H1 (cell line): ENCODE measurements around the gene ACADSB. TPM values are rescaled to one million over a fixed set of nuclear protein-coding genes. Genes with fewer than 3 reads are reported as not detected.

ENCODE experiments used
- CTCF ChIA-PET: fragments of 300-600 bp; sonication (Branson Sonifier 250); formaldehyde crosslinking; loops from one replicate; lab custom pipeline; 2021; ENCODE audit not compliant: partially characterized antibody; lab: Charles Lee
- POLR2A ChIA-PET: fragments of 300-600 bp; sonication (Branson Sonifier 250); formaldehyde crosslinking; loops from one replicate; lab custom pipeline; 2021; ENCODE audit warnings: inconsistent platforms; ENCODE audit not compliant: partially characterized antibody; lab: Charles Lee
- DNase-seq, 2 experiments: peaks; one replicate each; pipeline versions ENCODE4 v3.0.0 to v3.0.0-alpha.2; 2010 to 2022; ENCODE audit warnings: low spot score in 2 of 2, low read depth in 1 of 2, mixed read lengths in 1 of 2
- FAIRE-seq: peaks from 2 replicates; lab custom pipeline; 2011; peaks lifted over from hg19 to GRCh38; lab: Jason Lieb, UNC
- H2AFZ ChIP-seq: 2 replicates; pipeline ENCODE4 v1.8.1; 2012; ENCODE audit warnings: low read length, inconsistent platforms
- H2AK5ac ChIP-seq: 2 replicates; pipeline ENCODE4 v1.6.1; 2013; ENCODE audit warnings: low read depth, low read length
- H2BK120ac ChIP-seq: replicated peaks from 2 replicates; pipeline ENCODE3; 2013; ENCODE audit warnings: low read depth, low read length, inconsistent platforms
- H2BK12ac ChIP-seq: 2 replicates; pipeline ENCODE4 v1.6.1; 2013; ENCODE audit warnings: low read depth, low read length
- H2BK15ac ChIP-seq: 2 replicates; pipeline ENCODE4 v1.6.1; 2013; ENCODE audit warnings: low read length
- H2BK20ac ChIP-seq: 2 replicates; pipeline ENCODE4 v1.6.1; 2013; ENCODE audit warnings: low read length
- H2BK5ac ChIP-seq: 2 replicates; pipeline ENCODE4 v1.6.1; 2013; ENCODE audit warnings: low read depth, low read length
- H3K14ac ChIP-seq: 2 replicates; pipeline ENCODE4 v1.6.1; 2013; ENCODE audit warnings: inconsistent platforms; ENCODE audit not compliant: insufficient read length
- H3K18ac ChIP-seq: 2 replicates; pipeline ENCODE4 v1.6.1; 2013; ENCODE audit warnings: low read length; ENCODE audit errors: extremely low read depth
- H3K23ac ChIP-seq: 2 replicates; pipeline ENCODE4 v1.6.1; 2013; ENCODE audit warnings: inconsistent platforms; ENCODE audit not compliant: insufficient read length
- H3K23me2 ChIP-seq: 2 replicates; pipeline ENCODE4 v1.6.1; 2013; ENCODE audit warnings: low read depth, low read length
- H3K27ac ChIP-seq: 2 replicates; pipeline ENCODE4 v1.6.1; 2011; ENCODE audit warnings: low read depth, low read length, inconsistent platforms
- H3K27me3 ChIP-seq, 4 experiments: replicated peaks in 1 of 4; 1 replicate in 1 of 4; 2 replicates in 3 of 4; pipeline versions ENCODE4 v1.6.1 to v1.8.1; 2011 to 2013; ENCODE audit warnings: low read length in 3 of 4, mild to moderate bottlenecking in 3 of 4, inconsistent platforms in 2 of 4, mixed read lengths in 2 of 4, moderate library complexity in 1 of 4; ENCODE audit not compliant: control insufficient read depth in 3 of 4, insufficient read depth in 3 of 4; ENCODE audit errors: extremely low read depth in 1 of 4
- H3K36me3 ChIP-seq, 4 experiments: 2 replicates each; pipeline versions ENCODE4 v1.6.1 to v1.8.1; 2011 to 2013; ENCODE audit warnings: mild to moderate bottlenecking in 4 of 4, low read length in 3 of 4, moderate library complexity in 2 of 4, control low read depth in 1 of 4, inconsistent platforms in 1 of 4; ENCODE audit not compliant: insufficient read depth in 4 of 4, control insufficient read depth in 2 of 4
- H3K4ac ChIP-seq: replicated peaks from 2 replicates; pipeline ENCODE3; 2013; ENCODE audit warnings: low read length, low read depth, mixed read lengths, inconsistent platforms; ENCODE audit not compliant: insufficient read length
- H3K4me1 ChIP-seq, 4 experiments: replicated peaks in 1 of 4; 1 replicate in 1 of 4; 2 replicates in 3 of 4; pipeline versions ENCODE4 v1.6.1 to v1.8.1; 2011 to 2013; ENCODE audit warnings: low read length in 3 of 4, inconsistent platforms in 2 of 4, mixed read lengths in 1 of 4; ENCODE audit not compliant: insufficient read depth in 4 of 4, control insufficient read depth in 3 of 4
- H3K4me2 ChIP-seq, 2 experiments: 2 replicates each; pipeline versions ENCODE4 v1.6.1 to v1.8.1; 2011 to 2013; ENCODE audit warnings: low read depth in 2 of 2, low read length in 2 of 2, control low read depth in 1 of 2, inconsistent platforms in 1 of 2, mild to moderate bottlenecking in 1 of 2; ENCODE audit not compliant: insufficient read depth in 1 of 2
- H3K4me3 ChIP-seq, 4 experiments: fragments of 200-600, 300-600 bp in 1 of 4; sonication (generic), shearing (Covaris generic), sonication (Bioruptor Twin) in 1 of 4; 2 replicates each; pipeline versions ENCODE4 v1.5.1 to v1.8.1; 2011 to 2016; ENCODE audit warnings: low read length in 4 of 4, low read depth in 3 of 4, control low read depth in 2 of 4, inconsistent platforms in 2 of 4, mild to moderate bottlenecking in 2 of 4, mixed read lengths in 1 of 4, moderate library complexity in 1 of 4; ENCODE audit not compliant: insufficient read depth in 2 of 4; ENCODE audit errors: extremely low read depth in 1 of 4
- H3K56ac ChIP-seq: replicated peaks from 2 replicates; pipeline ENCODE3; 2013; ENCODE audit warnings: low read depth, mild to moderate bottlenecking, mixed read lengths, low read length, inconsistent platforms; ENCODE audit not compliant: insufficient read length
- H3K79me1 ChIP-seq: 2 replicates; pipeline ENCODE4 v1.6.1; 2013; ENCODE audit warnings: low read depth, low read length, control low read depth
- H3K79me2 ChIP-seq, 2 experiments: 2 replicates each; pipeline versions ENCODE4 v1.6.1 to v1.8.1; 2012 to 2013; ENCODE audit warnings: low read length in 2 of 2, mild to moderate bottlenecking in 2 of 2, inconsistent platforms in 1 of 2; ENCODE audit not compliant: insufficient read depth in 2 of 2, control insufficient read depth in 1 of 2
- H3K9ac ChIP-seq, 4 experiments: replicated peaks in 1 of 4; 1 replicate in 1 of 4; 2 replicates in 3 of 4; pipeline versions ENCODE4 v1.6.1 to v1.8.1; 2011 to 2013; ENCODE audit warnings: low read depth in 3 of 4, low read length in 3 of 4, control low read depth in 2 of 4, mild to moderate bottlenecking in 2 of 4, moderate library complexity in 2 of 4, inconsistent platforms in 1 of 4; ENCODE audit errors: extremely low read depth in 1 of 4
- H3K9me3 ChIP-seq, 2 experiments: 2 replicates each; pipeline versions ENCODE4 v1.6.1 to v1.8.1; 2012 to 2013; ENCODE audit warnings: mild to moderate bottlenecking in 2 of 2, moderate library complexity in 2 of 2, control low read depth in 1 of 2, inconsistent platforms in 1 of 2, low read depth in 1 of 2, low read length in 1 of 2, mixed read lengths in 1 of 2; ENCODE audit not compliant: insufficient read depth in 2 of 2
- H4K20me1 ChIP-seq, 2 experiments: replicated peaks in 1 of 2; 2 replicates each; pipeline versions ENCODE3 to v1.8.1; 2011 to 2013; ENCODE audit warnings: inconsistent platforms in 2 of 2, low read length in 2 of 2, mild to moderate bottlenecking in 1 of 2; ENCODE audit not compliant: insufficient read depth in 2 of 2, control insufficient read depth in 1 of 2
- H4K5ac ChIP-seq: 2 replicates; pipeline ENCODE4 v1.6.1; 2013; ENCODE audit warnings: low read length, low read depth, mixed read lengths, inconsistent platforms; ENCODE audit not compliant: insufficient read length
- H4K8ac ChIP-seq: 2 replicates; pipeline ENCODE4 v1.8.0; 2013; ENCODE audit warnings: mild to moderate bottlenecking, moderate library complexity, low read length, inconsistent platforms; ENCODE audit not compliant: insufficient read depth; ENCODE audit errors: extremely low read depth
- H4K91ac ChIP-seq: replicated peaks from 2 replicates; pipeline ENCODE3; 2013; ENCODE audit warnings: low read length, mixed read lengths, inconsistent platforms; ENCODE audit not compliant: insufficient read length
- CEBPB ChIP-seq: IDR thresholded peaks from 2 replicates; pipeline ENCODE4 v1.6.1; 2012; ENCODE audit warnings: low read depth, low read length
- CTCF ChIP-seq, 3 experiments: IDR thresholded peaks; 1 replicate in 2 of 3; 2 replicates in 1 of 3; pipeline versions ENCODE4 v1.5.1 to v1.6.1; 2011; ENCODE audit warnings: low read length in 3 of 3, mild to moderate bottlenecking in 3 of 3, inconsistent platforms in 2 of 3, low read depth in 1 of 3, moderate library complexity in 1 of 3; ENCODE audit not compliant: insufficient read depth in 1 of 3; ENCODE audit errors: control extremely low read depth in 1 of 3
- EZH2 ChIP-seq: fragments of 200-600 bp; sonication (generic); IDR thresholded peaks from 2 replicates; pipeline ENCODE4 v1.7.1; 2012; ENCODE audit warnings: low read depth, mild to moderate bottlenecking, moderate library complexity, low read length, inconsistent platforms; ENCODE audit not compliant: severe bottlenecking
- GABPA ChIP-seq: IDR thresholded peaks from 2 replicates; pipeline ENCODE4 v1.6.1; 2011; ENCODE audit warnings: mild to moderate bottlenecking, low read length, moderate library complexity, borderline replicate concordance; ENCODE audit not compliant: insufficient read depth
- MAFK ChIP-seq: IDR thresholded peaks from 2 replicates; pipeline ENCODE4 v1.6.1; 2012; ENCODE audit warnings: low read depth, mild to moderate bottlenecking, improper control_type of control experiment, low read length
- NRF1 ChIP-seq: IDR thresholded peaks from 2 replicates; pipeline ENCODE4 v1.6.1; 2011; ENCODE audit warnings: mild to moderate bottlenecking, low read depth, low read length, improper control_type of control experiment
- POLR2A ChIP-seq, 2 experiments: IDR thresholded peaks; 1 replicate in 1 of 2; 2 replicates in 1 of 2; pipeline ENCODE4 v1.6.1; 2011; ENCODE audit warnings: low read depth in 2 of 2, low read length in 2 of 2, mild to moderate bottlenecking in 2 of 2; ENCODE audit errors: control extremely low read depth in 1 of 2
- RBBP5 ChIP-seq: IDR thresholded peaks from 2 replicates; pipeline ENCODE4 v1.7.1; 2012; ENCODE audit warnings: low read depth, mild to moderate bottlenecking, inconsistent platforms, low read length, moderate library complexity, borderline replicate concordance
- TAF7 ChIP-seq: optimal IDR thresholded peaks from 2 replicates; pipeline ENCODE3; 2011; ENCODE audit warnings: low read depth, mild to moderate bottlenecking, inconsistent platforms, low read length, moderate library complexity, borderline replicate concordance
- USF2 ChIP-seq: IDR thresholded peaks from 2 replicates; pipeline ENCODE4 v1.6.1; 2011; ENCODE audit warnings: low read length, improper control_type of control experiment
- ZNF274 ChIP-seq: IDR thresholded peaks from 2 replicates; pipeline ENCODE4 v1.7.0; 2012; ENCODE audit warnings: low read length, borderline replicate concordance; ENCODE audit errors: extremely low read depth
- WGBS, 2 experiments: shearing (Covaris generic) in 1 of 2; methylation state at CpG; one replicate each; pipeline versions ENCODE4 v1.1.6 to v1.1.7; 2013 to 2015; ENCODE audit warnings: low lambda C conversion rate in 2 of 2, mixed read lengths in 2 of 2, inconsistent platforms in 1 of 2, low coverage in 1 of 2, missing lambda C conversion rate in 1 of 2; ENCODE audit not compliant: insufficient replicate concordance in 2 of 2, insufficient coverage in 1 of 2, insufficient read length in 1 of 2; ENCODE audit errors: extremely low coverage in 1 of 2, missing lambda C conversion rate in 1 of 2; 5-methylcytosine and 5-hydroxymethylcytosine counted together
- polyA plus RNA-seq, 7 experiments: library from polyadenylated mRNA; depleted of rRNA in 3 of 7; stranded (reverse) in 5 of 7; unstranded in 2 of 7; fragments of >200 nt in 5 of 7; fragments of 200-250 nt in 2 of 7; gene quantifications; 1 replicate in 5 of 7; 2 replicates in 1 of 7; 4 replicates in 1 of 7; pipeline versions ENCODE4 v1.2.1 to v1.2.3, GENCODE V29; 2011 to 2013; ENCODE audit warnings: missing spikeins in 2 of 7, mixed read lengths in 2 of 7
- total RNA-seq: library from RNA; stranded (reverse); fragmentation: NEBNext Ultra II Directional; extraction: Animal tissue kit (Norgen Biotek cat#: 25700); gene quantifications from 2 replicates; pipeline ENCODE4 v1.2.1, GENCODE V29; 2021

Gene ACADSB
- total and polyA plus RNA-seq, 2 of the 8 experiments (the other 6 are each of a cell fraction or from before 2014, with no cell fraction given) = 5.6 to 11.2 TPM

GRCh38 chr10:123001370-123001769, 7.4 kb upstream of the ACADSB start:
- Histone ChIP-seq H2AK5ac (no peak overlapping the region), H3K23me2 (no peaks in the 10 kb centered on the region), H3K36me3 (peaks cover 0 to 5% (median 1%) of the 10 kb centered on the region in 4 experiments; a peak in 1 of 8 replicates), H3K9ac (no peak overlapping the region), H4K91ac (no peak overlapping the region), H3K4me1 (no peaks in the 10 kb centered on the region), H2BK120ac (no peak overlapping the region), H3K18ac (no peak overlapping the region), H3K23ac (no peak overlapping the region), H3K79me2 (peaks cover 0 to 60% of the 10 kb centered on the region in 2 experiments; a peak in 2 of 4 replicates), H3K4me2 (no peak overlapping the region), H4K8ac (no peak overlapping the region), H2BK12ac (no peak overlapping the region), H2AFZ (no peak overlapping the region), H3K9me3 (no peaks in the 10 kb centered on the region; a peak in 1 of 4 replicates), H3K4me3 (no peak overlapping the region), H3K27ac (no peak overlapping the region), H4K5ac (no peak overlapping the region), H2BK20ac (no peak overlapping the region), H3K79me1 (no peaks in the 10 kb centered on the region; the same call in 1 of the 2 replicates), H3K27me3 (no peaks in the 10 kb centered on the region), H3K56ac (no peak overlapping the region), H2BK5ac (no peak overlapping the region), H4K20me1 (peaks cover 3 to 4% of the 10 kb centered on the region in 2 experiments), H2BK15ac (no peak overlapping the region), H3K14ac (no peak overlapping the region), H3K4ac (no peak overlapping the region)
- POLR2A ChIA-PET = no interaction called here
- FAIRE-seq (no peak), DNase-seq (no peak)
- CTCF ChIA-PET = no interaction called here
- WGBS, 2 experiments = 83% methylated on average over 2 of the region's 2 CpGs; no CpG with 5 or more reads in 1 of the 2 experiments
- no peak for TF ChIP-seq CTCF (IDR thresholded peaks at IDR 0.05; ENCODE audit: control extremely low read depth in 1 of 3, insufficient read depth in 1 of 3, low read depth in 1 of 3, low read length in 3 of 3)
- no peak for TF ChIP-seq TAF7
- TF ChIP-seq ZNF274 = no peak
- TF ChIP-seq POLR2A (IDR thresholded peaks at IDR 0.05; ENCODE audit: control extremely low read depth in 1 of 2, low read depth in 2 of 2, low read length in 2 of 2) = no peak
- no peak for TF ChIP-seq MAFK
- TF ChIP-seq GABPA = no peak
- TF ChIP-seq CEBPB = no peak
- TF ChIP-seq EZH2 = no peak
- TF ChIP-seq USF2 = no peak
- no peak for TF ChIP-seq RBBP5
- TF ChIP-seq NRF1 = no peak
